HG02588 (cell line): ENCODE results near the gene CXorf65.

Source experiments
- ATAC-seq: cut with Tn5 transposase; IDR thresholded peaks from one replicate; pipeline ENCODE4 v1.9.1; 2021; ENCODE audit warnings: mild to moderate bottlenecking, moderate library complexity; ENCODE audit not compliant: unreplicated experiment

Gene CXorf65

GRCh38 chrX:71106427-71106826 lies at the start of gene CXorf65:
TSS of gene CXorf65 (minus strand) at chrX:71106740. CDS start at chrX:71106556, 184 bp downstream.
- no peak for ATAC-seq

GRCh38 chrX:71154641-71155040 lies 48.1 kb upstream of the CXorf65 start:
- ATAC-seq: no peak

DNA sequence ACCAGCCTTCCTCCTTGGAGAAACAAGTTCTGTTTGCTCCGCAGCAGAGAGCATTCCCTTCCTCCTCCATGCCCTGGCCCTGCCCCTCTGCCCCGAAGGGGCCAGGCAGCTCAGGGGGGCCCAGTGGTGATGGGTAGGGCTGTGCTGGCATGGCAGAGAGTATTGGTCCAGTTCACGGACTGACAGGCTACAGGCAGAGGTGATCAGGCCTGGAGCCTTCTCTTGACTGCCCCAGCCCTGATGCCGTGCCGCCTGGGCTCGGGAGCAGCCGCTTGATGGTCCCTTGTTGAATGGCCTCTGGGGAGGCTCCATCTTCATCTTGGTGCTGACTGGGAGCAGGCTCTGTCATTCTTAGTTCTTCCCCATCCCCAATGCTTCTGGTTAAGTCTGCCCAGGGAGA lies 47.7 kb upstream of the CXorf65 start:
- no peak for ATAC-seq

DNA sequence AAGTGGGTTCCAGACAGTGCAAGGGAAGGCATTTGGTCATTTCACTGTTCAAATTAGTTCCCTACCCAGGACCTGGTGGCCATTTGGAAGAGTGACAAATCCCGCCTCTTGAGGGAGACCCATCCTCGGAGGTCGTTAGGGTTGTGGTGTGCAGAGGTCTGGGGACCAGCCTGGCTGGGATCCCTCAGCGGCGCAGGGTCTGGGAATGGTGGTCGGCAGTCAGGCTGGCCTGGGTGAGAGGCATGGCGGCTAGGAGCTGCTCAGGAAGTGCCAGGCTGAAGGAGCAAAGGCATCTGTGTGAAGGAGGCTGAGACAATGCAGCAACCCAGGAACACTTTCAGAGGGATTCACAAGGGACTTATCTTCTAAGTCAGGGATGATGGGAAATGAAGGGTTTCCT lies 44.8 kb upstream of the CXorf65 start:
- no peak for ATAC-seq

DNA sequence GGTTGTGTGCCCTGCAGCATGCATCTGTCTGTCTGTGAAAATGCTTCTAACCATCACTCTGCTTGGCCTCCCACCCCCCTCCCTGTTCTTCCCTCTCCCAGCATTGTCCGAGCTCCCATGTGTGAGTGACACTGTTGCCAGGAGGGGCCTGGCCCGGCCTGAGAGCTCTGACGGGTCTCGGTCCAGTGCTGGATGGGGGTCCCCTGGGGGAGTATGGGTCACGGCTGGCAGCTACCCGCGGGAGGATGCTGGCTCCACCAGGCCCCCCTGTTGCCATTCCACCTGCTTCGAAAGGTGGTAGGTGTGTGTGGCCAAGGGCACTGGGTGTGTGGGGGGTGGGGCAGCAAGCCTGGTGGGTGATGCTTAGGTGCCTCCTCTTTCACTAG lies 41.7 kb upstream of the CXorf65 start:
- ATAC-seq: no peak

- ATAC-seq: no peak
Measured at GRCh38 chrX:71147496-71148277, 41.1 kb upstream of the CXorf65 start.

- no peak for ATAC-seq
Measured at GRCh38 chrX:71144651-71145050, 38.1 kb upstream of the CXorf65 start, which contains the start of gene NLGN3. TSS of gene NLGN3 (plus strand) at chrX:71144841. CDS start at chrX:71147750, 2,909 bp downstream.

GRCh38 chrX:71143508-71143907 lies 37.0 kb upstream of the CXorf65 start:
- no peak for ATAC-seq

GRCh38 chrX:71140440-71140839 lies 33.9 kb upstream of the CXorf65 start:
- ATAC-seq: no peak

DNA sequence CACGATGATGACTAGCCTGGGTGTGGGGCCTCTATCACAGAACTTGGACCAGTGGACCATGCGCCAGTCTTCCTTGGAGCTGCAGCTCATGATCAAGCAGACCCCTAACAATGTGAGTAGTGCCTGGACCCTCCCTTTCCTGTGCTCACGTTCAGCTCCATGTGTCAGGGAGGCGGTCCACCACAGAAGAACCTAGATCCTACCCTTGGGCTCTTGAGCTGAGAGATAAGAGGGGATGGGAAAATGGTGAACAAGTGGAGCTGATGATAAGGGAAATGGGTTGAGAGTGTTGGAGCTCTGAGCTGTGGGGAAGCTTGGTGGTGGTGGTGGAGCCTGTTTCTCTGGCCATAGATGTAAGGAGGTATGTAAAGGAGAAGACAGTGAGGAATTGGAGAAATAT lies 25.0 kb upstream of the CXorf65 start:
- no peak for ATAC-seq

DNA sequence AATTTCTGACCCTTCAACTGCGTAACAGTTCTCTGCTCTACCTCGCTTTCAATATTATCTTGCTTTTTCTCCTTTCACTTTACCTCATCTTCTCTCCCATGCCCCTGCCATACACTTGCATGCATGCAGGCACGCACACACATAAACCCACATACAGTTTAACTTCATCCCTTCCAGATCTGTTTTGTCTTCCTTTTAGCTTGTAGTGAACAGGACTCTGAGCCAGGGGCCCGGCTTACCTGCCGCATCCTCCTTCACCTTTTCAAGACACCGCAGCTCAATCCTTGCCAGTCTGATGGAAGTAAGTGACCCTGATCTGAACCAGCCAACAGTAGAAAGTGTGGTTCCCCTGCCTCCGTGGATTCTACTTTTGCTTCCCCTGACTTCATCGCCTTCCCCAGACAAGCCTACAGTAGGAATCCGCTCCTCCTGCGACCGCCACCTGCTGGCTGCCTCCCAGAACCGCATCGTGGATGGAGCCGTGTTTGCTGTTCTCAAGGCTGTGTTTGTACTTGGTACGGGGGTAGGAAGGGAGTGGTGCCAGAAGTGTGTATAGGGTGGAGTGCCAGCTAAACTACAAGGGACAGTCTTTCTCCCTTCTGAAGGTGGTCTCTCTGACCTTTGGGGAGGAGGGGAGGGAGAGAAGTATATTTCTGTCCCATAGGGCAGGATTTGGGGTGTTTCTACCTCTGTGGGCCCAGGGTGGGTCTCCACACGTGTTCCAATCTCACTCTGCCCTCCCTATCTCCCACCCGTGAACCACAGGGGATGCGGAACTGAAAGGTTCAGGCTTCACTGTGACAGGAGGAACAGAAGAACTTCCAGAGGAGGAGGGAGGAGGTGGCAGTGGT lies 22.6 kb upstream of the CXorf65 start:
- no peak for ATAC-seq

DNA sequence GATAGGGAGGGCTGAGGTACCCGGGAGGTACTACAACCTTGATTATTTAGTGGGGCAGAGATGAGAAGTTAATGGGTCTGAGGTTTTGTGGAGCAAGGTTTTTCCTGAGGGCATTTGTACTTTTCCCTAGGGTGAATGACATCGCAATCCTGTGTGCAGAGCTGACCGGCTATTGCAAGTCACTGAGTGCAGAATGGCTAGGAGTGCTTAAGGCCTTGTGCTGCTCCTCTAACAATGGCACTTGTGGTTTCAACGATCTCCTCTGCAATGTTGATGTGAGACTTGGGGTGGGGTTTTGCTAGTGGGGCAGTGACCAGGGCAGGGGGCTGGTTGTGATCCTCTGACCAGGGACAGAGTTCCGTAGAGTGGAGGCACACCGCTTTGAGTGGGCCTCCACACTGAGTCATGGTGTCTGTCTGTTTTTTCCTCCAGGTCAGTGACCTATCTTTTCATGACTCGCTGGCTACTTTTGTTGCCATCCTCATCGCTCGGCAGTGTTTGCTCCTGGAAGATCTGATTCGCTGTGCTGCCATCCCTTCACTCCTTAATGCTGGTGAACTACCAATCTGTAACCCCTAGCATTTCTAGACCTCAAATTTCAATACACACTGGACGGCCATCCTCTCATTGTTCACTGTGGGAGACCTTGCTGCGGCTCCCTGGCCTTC lies 21.8 kb upstream of the CXorf65 start:
- no peak for ATAC-seq

DNA sequence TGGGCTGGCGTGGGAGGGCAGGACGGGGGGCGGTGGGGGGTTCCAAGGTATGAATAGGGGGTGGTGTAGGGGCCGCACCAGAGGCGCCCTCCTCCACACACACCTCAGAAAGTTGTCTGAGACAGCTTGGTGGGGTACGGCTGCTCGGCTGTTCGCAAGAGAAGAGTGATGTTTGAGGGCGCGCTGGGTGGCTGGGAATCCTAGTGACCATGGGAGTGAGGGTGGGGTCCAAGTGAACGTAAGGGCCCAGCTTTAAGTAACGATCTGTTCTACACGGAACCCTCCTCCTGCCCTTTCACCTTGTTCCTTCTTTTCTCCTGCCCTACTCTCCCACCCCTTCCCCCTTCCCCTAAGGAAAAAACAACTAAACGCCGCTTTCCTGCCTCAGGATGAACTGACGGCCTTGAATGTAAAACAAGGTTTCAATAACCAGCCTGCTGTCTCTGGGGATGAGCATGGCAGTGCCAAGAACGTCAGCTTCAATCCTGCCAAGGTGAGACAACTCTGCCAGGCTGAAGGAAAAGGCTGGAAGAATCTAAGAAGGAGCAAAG lies 12.5 kb upstream of the CXorf65 start:
- peak; percentile 10 for ATAC-seq

DNA sequence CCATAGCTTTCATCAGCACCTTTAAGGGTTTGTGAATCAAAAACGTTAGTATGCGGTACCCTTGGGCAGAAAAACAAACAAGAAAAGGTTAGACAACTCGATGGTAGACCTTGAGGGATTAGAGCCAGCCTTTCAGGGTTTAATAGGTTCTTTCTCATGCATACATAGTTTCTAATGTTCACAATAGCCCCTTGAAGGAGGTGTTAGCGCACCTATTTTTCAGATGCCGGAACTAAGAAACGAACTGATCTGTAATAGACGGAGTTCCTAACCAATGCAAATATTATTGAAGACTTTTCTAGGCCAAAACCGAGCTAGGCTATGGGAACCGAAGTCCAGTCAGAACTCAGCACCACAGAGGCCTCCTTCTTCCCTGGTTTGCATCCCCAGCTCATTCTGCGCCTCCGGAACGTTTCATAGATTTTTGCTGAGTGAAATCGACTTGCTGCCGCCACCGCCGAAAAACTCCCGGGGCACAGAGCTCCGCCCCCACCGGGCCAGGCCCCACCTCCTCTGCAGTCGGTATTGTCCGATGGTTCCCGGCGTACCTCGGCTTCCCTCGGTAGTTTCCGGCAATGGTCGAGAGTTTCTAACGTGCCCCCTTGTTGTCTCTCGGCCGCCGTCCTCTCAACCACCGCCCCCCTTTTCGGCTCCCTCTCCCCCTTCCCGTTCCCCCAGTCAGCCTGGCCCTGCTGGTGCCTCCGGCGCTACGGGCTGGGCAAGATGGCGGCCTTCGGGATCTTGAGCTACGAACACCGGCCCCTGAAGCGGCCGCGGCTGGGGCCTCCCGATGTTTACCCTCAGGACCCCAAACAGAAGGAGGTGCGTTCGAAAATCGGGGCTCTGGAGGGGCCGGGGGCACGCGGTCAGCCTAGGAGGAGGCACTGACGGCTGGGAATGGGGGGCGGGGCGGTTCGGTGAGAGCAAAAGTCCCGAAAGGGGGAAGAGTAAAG lies 11.8 kb upstream of the CXorf65 start, which contains the start of gene MED12:
Gene MED12, plus strand, starts transcription at position 565 of the 953 bp plus-strand sequence. Its CDS starts 159 bp downstream, at position 724.
- peak; percentile 97 for ATAC-seq

DNA sequence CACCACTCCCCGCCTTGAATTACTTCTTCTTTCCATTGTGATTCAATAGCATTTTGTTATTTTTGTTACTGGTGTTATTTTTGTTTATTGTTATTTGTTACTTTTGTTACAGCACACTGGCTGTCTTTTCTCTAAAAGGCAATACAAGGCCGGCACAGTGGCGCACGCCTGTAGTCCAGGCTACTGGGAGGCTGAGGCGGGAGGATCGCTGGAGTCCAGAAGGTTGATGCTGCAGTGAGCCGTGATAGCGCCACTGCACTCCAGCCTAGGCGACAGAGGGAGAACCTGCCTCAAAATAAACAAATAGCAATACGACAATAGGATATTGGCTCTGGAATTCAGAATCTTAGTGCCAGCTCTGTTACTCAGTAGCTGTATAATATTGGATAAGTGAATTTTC lies 10.8 kb upstream of the CXorf65 start:
- ATAC-seq: no peak

- ATAC-seq: peak; percentile 13
Measured at GRCh38 chrX:71111921-71112431, 5.4 kb upstream of the CXorf65 start.

- peak; percentile 94 for ATAC-seq
Measured at GRCh38 chrX:71111141-71111843, 4.8 kb upstream of the CXorf65 start, which contains the start of gene IL2RG. TSS of gene IL2RG (minus strand) at chrX:71111577. CDS start at chrX:71111539, 38 bp downstream.

DNA sequence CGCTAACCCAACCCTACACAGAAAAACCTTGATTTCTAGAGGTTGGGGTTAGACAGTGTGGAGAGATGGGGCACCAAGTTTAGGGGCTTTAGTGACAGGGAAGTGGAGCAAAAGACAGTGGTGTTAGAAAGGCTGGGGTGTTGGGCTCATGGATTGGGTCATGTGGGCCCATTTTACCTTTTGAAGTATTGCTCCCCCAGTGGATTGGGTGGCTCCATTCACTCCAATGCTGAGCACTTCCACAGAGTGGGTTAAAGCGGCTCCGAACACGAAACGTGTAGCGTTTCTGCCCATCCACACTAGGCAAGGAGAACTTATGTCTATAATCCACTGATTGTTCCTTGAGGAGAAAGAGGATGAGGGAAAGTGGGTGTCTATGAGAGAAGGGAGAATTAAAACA lies 2.5 kb upstream of the CXorf65 start:
- no peak for ATAC-seq
